Activated T-cell treated with anti-CD3 and anti-CD28 coated beads for 4 hours (primary cell): Measurements from ENCODE around the gene F11.
"Not testable (repeated sequence)": the region's sequence is repeated elsewhere in the genome, so short reads cannot be mapped to it uniquely, and the experiment has no call there.

Source experiments
- DNase-seq: peaks from one replicate; pipeline ENCODE4 v3.0.0-alpha.2; 2020

F11 gene

DNA sequence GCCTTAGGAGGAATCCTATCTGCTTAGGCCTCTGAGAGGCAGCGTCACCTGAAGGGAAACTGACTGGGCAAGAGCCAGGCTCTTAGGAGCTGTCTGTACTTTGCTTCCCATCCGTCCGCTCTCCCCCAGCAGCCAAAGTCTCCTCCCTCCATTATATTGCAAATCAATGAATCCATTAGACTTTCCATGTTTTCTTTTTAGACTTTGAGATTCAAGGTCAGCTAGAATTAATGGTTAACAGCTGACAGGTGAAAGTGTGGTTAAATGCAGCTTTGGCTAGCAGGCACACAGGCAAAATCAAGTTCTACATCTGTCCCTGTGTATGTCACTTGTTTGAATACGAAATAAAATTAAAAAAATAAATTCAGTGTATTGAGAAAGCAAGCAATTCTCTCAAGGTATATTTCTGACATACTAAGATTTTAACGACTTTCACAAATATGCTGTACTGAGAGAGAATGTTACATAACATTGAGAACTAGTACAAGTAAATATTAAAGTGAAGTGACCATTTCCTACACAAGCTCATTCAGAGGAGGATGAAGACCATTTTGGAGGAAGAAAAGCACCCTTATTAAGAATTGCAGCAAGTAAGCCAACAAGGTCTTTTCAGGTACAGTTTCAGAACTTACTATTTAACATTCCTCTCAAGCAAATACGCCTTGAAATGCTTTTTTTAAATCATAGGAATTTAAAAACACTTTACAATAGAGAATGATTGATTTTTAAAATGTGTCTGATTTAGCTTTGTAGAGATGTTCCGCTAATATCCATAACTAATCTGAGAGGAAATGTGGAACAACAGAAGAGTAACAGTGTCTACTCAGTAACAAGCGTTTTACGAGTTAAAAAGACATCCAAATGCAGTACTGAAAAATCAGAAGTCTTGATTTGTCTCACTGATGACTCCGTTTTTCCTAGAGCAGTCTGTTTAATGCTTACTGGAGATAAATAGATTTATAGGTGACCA is at the start of gene F11:
Gene F11, plus strand, starts transcription at position 507 of the 970 bp plus-strand sequence. CDS start 948 bp downstream, outside the sequence.
- no peak for DNase-seq

GRCh38 chr4:186216465-186217024 is 49.4 kb upstream of the F11 start:
- DNase-seq, result no peak

GRCh38 chr4:186217733-186218293 is 48.2 kb upstream of the F11 start:
- DNase-seq, result no peak

DNA sequence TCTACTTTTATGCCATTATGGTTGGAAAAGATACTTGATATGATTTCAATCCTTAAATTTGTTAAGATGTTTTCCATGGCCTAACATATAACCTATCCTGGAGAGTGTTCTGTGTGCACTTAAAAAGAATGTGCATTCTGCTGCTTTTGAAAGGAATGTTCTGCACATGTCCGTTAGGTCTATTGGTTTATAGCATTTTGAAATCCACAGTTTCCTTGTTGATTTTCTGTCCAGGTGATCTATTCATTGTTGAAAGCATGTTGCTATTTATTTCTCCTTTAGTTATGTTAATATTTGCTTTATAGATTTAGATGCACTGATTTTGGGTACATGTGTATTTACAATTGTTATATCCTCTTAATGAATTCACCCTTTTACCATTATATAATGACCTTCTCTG is 44.4 kb upstream of the F11 start:
- DNase-seq, result no peak

DNA sequence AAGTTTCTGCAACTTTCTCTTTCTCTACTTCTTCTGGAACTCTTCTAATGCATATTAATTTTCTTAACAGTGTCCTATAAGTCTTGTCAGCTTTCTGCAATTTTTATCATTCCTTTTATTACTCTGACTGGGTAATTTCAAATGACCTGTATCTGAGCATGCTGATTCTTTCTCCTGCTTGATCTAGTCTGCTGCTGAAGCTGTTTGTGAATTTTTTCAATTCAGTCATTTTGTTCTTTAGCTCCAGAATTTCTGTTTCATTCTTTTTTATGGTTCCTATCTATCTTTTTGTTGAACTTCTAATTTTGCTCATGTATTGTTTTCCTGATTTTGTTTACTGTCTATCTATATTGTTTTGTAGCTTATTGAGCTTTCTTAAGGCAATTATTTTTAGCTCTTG is 40.1 kb upstream of the F11 start:
- DNase-seq, result no peak

GRCh38 chr4:186226521-186227189 is 39.3 kb upstream of the F11 start:
- DNase-seq, result no peak

- no peak for DNase-seq
Measured at GRCh38 chr4:186227221-186227620, 38.8 kb upstream of the F11 start, which contains the start of gene KLKB1. Gene KLKB1, plus strand, starts transcription at chr4:186227507. Its CDS starts 689 bp downstream, at chr4:186228196.

DNA sequence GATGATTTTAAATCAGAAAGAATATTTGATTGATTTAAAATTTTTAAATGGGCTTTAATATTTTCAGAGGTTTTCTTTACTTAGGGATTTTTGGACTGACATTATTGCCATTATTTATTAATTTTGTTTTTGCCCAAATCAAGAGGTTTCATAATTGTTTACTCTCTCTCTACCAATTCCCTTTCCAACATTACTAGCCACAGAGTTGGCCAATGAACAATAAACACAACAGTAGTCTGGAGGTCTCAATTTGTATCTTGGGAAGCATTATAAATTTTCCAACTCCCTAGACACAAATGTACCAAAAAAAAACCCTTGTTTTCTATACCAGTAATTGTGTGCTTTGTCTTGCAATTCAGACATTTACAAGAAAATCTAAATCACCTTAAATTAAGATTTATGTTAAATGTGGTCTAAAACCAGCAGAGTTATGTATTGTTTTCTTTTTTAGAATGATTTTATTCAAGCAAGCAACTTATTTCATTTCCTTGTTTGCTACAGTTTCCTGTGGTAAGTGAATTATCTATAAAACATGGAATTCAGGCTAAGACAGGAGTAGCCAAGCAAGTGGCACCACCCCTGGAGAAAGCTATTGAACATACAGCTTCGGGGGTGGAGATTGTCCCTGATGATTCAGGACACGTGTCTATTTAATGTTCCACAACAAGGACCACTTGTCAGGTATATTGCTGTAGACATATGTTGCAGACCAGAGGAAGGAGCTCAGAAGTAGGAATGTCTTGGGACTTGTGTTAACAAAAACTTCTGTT is 38.1 kb upstream of the F11 start:
- no peak for DNase-seq

GRCh38 chr4:186228514-186228894 is 37.5 kb upstream of the F11 start:
- DNase-seq, result no peak

DNA sequence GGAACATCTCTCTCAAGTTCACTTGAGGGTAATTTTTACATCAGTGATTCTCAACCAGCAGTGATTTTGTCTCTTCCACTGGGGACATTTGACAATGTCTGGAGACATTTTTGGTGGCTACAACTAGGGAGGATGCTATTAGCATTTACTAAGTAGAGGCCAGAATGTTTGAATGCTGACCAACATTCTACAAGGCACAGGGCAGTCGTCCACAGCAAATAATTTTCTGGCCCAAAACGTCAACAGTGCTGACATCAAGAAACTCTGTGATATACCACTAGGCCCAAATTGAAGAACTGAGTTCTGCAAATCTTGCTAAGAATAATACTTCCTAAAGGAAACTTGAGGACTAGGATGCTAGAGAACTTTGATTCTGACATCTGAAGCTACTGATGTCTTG is 31.6 kb upstream of the F11 start:
- DNase-seq, result no peak

- DNase-seq, result no peak
Measured at GRCh38 chr4:186236126-186236525, 29.9 kb upstream of the F11 start.

DNA sequence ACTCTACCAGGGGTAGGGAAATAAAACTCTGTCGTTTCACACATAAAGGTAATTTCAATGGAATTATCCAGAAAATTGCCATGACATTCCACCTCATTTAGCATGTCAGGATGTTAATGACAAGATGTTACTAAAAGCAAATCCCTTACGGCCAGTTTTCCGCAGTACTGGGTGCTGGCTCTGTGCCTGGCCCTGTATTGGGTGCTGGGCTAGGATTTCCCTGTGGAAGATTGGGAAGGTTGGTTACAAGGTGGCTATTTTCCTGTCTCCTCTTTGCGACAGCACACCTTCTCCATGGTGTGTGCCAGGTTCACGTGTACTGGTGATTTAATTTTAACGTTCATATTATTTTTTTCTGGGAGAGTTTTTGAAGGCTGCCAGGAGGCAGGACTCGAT is 25.5 kb upstream of the F11 start:
- DNase-seq, result no peak

DNA sequence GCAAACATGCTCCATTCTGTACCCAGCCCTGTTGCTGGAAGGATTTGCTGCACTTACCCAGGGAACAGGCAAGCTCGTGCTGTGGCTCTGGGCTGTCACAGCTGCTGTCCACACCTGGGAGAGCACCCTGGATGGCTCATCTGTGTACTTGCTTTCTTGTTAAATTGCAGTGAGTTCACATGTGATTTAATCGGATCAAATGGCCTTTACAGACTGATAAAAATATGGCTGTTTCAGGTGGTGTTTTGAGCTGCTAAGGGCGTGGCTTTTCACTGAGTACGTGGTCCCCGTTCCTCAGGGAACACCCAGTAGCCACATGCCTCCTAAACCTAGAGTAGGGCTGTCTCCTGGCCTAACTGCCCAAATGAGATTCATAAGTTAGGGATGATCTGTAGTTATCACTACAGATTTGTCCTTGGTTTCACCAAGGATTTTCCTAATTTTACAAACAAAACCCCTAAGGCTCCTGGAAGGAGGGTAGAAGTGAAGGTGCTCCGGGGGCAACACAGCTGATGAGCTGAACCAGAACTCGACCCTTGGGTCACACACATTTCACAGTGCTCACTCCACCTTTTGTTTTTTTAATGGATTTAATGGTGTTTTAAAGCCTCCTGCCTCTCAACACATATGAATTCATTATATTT is 25.0 kb upstream of the F11 start:
- DNase-seq, result no peak

GRCh38 chr4:186241616-186242015 is 24.4 kb upstream of the F11 start:
- no peak for DNase-seq

GRCh38 chr4:186242031-186242430 is 24.0 kb upstream of the F11 start:
- not testable (repeated sequence) for DNase-seq

GRCh38 chr4:186243331-186243730 is 22.7 kb upstream of the F11 start:
- no peak for DNase-seq

DNA sequence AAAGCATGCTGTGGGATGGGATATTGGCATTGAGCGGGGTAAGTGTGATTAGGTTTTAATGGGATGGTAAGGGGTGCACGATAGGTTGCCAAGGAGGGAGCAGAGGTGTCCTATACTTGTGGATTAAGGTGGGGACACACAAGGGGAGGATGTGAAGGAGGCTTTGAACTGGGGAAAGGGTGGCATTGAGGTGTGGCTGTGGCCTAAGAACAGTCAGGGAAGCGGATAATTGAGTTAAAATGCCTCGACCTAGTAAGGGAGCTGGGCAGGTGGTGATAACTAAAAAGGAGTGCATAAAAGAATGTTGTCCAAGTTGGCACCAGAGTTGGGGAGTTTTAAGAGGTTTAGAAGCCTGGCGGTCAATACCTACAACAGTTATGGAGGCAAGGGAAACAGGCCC is 21.2 kb upstream of the F11 start:
- DNase-seq, result no peak

DNA sequence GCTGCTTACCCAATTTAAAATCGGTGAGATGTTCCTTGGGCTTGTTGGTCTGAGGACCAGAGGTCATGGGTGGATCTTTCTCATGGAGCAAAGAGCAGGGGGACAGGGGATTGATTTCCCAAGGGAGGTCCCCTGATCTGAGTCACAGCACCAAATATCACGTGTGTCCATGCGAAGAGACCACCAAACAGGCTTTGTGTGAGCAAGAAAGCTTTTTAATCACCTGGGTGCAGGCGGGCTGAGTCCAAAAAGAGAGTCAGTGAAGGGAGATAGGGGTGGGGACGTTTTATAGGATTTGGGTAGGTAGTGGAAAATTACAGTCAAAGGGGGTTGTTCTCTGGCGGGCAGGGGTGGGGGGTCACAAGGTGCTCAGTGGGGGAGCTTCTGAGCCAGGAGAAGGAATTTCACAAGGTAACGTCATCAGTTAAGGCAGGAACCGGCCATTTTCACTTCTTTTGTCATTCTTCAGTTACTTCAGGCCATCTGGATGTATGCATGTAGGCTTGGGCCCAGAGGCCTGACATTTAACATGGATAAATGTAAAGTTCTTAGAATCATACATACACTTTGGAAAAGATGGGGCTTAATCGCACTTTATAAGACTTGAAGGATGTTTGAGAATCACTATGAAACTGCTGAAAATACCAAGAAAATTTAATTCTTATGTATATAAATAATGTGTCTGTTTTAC is 18.8 kb upstream of the F11 start:
- not testable (repeated sequence) for DNase-seq

GRCh38 chr4:186248643-186249042 is 17.3 kb upstream of the F11 start:
- DNase-seq, result no peak

DNA sequence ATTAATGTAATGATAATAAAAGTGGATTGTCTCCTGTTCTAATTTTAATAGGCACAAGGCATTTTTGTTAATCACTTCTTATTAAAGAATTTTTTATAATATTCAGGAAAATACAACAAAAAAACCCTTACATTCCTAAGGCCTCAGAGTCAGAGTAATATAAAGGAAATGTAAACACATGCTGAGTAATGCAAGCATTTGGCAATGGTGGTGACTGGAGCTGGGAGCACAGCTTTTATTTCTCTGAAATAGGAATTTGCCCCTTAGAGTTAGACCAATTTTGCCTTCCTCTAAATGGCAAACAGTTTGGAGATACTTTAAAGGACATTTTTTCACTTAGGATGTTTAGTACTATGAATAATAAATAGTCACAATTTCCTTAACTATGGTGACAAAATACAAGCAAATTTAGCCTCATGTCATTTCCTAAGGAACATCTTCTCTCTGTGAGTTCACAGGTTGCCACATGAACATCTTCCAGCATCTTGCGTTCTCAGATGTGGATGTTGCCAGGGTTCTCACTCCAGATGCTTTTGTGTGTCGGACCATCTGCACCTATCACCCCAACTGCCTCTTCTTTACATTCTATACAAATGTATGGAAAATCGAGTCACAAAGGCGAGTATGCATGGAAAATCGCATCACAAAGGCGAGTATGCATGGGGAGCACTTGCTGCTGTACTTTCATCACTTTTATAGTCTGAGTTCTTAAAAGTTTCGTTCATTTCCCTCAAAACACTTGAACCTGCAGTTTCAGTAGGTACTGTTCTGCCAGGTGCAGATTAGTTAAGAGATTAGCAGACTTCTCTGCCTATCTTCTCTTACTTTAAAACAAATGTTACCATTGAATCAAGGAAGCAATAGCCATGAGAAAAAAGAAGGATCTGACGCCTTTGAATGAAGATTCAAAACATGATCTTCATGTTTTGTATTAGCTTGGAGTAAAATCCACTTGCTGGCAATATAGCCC is 15.9 kb upstream of the F11 start:
- DNase-seq, result no peak
